ENCODE measurements around the gene SMTN. TPM values are rescaled to one million over a fixed set of nuclear protein-coding genes. Genes with fewer than 3 reads are reported as not detected.

Gene SMTN
- total and polyA plus RNA-seq, 12 donors: 4.6 to 155 (median 88.9) TPM

DNA sequence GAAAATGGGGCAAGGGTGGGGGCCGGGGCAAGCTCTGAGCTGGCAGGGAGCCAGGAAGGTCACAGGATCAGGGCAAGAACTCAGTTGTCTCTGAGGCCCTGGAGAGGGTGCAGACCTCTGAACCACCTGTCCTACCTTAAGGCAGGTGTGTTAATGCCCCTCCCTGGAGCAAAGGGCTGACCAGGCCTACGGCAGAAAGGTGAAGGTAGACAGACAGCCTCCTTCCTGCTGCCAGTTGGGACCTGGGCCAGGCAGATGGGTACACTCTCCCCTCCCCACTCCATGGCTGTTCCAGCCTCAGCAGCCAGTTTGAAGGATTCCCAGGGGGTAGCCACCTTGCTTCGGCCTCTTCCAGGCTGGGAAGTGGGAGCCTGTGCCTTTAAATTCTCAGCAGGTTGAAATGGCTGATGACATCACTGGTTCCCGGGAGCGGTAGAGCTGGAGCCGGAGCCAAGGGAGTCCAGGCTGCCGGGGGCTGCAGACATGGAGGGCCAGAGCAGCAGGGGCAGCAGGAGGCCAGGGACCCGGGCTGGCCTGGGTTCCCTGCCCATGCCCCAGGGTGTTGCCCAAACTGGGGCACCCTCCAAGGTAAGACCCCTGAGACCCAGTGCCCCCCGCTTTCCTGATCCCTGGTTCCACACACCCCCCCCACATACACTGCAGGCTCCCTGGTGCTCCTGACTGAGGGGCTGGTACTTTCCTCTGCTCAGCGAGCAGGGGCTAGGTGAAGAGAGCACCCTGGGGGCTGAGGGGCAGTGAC, 41.6 kb downstream of the SMTN start, which contains the start of gene INPP5J:
Gene INPP5J, plus strand, starts transcription at position 435 of the 760 bp plus-strand sequence. Its CDS starts 49 bp downstream, at position 484.
- intact Hi-C loops (cut with DNase I): no loop called here
- 17 to 27% (median 21%) methylated on average over 1 to 10 of the region's 10 CpGs for WGBS, 4 donors

DNA sequence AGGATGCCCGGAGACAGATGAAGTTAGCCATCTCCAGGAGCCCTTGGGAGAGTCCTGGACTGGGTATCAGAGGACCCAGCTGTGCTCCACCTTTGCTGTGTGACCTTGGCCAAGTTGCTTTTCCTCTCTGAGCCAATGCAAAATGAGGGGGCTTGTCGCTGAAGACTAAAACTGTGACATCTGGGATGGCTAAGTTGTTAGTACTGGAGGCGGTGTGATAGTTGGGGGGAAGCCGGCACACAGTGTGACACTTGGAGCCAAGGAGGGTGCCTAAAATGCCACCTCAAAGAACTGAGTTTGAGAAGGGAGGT, 42.1 kb downstream of the SMTN start:
- no peaks in the 10 kb centered on the region for H3K36me3 ChIP-seq (replicated peaks in 1 of 2)
- no peak overlapping the region for H3K27ac ChIP-seq
- DNase-seq: no peak
- H3K4me3 ChIP-seq: peak overlapping the region in 1 of 4 donors; percentile 35
- WGBS, 4 donors: 70 to 84% (median 80%) methylated on average over 4 of the region's 4 CpGs; no CpG with 5 or more reads in 1 of the 4 donors
- H3K4me1 ChIP-seq (replicated peaks in 1 of 2): peaks cover 12 to 19% of the 10 kb centered on the region in 2 donors
- H3K27me3 ChIP-seq: no peaks in the 10 kb centered on the region
- intact Hi-C loops (cut with DNase I): no loop called here
- no peaks in the 10 kb centered on the region for H3K9me3 ChIP-seq (replicated peaks in 1 of 3)
- TF ChIP-seq, protein P1, sequence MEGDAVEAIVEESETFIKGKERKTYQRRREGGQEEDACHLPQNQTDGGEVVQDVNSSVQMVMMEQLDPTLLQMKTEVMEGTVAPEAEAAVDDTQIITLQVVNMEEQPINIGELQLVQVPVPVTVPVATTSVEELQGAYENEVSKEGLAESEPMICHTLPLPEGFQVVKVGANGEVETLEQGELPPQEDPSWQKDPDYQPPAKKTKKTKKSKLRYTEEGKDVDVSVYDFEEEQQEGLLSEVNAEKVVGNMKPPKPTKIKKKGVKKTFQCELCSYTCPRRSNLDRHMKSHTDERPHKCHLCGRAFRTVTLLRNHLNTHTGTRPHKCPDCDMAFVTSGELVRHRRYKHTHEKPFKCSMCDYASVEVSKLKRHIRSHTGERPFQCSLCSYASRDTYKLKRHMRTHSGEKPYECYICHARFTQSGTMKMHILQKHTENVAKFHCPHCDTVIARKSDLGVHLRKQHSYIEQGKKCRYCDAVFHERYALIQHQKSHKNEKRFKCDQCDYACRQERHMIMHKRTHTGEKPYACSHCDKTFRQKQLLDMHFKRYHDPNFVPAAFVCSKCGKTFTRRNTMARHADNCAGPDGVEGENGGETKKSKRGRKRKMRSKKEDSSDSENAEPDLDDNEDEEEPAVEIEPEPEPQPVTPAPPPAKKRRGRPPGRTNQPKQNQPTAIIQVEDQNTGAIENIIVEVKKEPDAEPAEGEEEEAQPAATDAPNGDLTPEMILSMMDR (IDR thresholded peaks at IDR 0.05): no peak
- no peak for TF ChIP-seq POLR2A (IDR thresholded peaks at IDR 0.05)

More for the DNA sequence above, 41.6 kb downstream of the SMTN start, which contains the start of gene INPP5J:
- no peaks in the 10 kb centered on the region for H3K9me3 ChIP-seq (replicated peaks in 1 of 3)
- peak within 1 kb of the TSS in 2 of 4 donors; percentile 8 to 35 for H3K4me3 ChIP-seq
- H3K27ac ChIP-seq: peak within 1 kb of the TSS in 1 of 5 donors; percentile 5
- no peaks in the 10 kb centered on the region for H3K27me3 ChIP-seq
- peak; percentile 56 to 82 (median 73) for DNase-seq
- H3K36me3 ChIP-seq (replicated peaks in 1 of 2): no peaks in the 10 kb centered on the region
- peaks cover 12 to 19% of the 10 kb centered on the region in 2 donors for H3K4me1 ChIP-seq (replicated peaks in 1 of 2)
- no peak for TF ChIP-seq POLR2A (IDR thresholded peaks at IDR 0.05)
- TF ChIP-seq, protein P1 (IDR thresholded peaks at IDR 0.05): no peak

DNA sequence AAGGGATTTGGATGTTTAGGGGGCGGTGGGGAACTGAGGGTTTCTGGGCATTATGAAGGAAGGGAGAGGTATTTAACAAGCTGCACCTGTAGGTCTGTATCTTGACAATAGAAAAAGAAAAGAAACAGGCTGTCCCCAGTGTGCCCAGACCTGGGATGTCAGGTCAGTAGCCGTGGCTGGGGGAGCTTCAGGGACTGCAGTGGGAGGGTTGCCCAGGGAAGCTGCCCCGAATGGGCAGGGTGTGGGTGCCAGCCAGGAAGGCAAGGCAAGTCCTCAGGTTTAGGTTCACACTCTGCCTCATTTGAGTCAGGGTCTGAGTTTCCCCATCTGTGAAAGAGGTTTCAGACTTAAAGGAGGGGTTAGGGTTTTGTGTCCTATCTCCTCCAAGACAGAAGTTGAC, 43.2 kb downstream of the SMTN start:
- 77 to 88% (median 82%) methylated on average over 3 of the region's 3 CpGs for WGBS, 4 donors
- intact Hi-C loops (cut with DNase I): no loop called here

DNA sequence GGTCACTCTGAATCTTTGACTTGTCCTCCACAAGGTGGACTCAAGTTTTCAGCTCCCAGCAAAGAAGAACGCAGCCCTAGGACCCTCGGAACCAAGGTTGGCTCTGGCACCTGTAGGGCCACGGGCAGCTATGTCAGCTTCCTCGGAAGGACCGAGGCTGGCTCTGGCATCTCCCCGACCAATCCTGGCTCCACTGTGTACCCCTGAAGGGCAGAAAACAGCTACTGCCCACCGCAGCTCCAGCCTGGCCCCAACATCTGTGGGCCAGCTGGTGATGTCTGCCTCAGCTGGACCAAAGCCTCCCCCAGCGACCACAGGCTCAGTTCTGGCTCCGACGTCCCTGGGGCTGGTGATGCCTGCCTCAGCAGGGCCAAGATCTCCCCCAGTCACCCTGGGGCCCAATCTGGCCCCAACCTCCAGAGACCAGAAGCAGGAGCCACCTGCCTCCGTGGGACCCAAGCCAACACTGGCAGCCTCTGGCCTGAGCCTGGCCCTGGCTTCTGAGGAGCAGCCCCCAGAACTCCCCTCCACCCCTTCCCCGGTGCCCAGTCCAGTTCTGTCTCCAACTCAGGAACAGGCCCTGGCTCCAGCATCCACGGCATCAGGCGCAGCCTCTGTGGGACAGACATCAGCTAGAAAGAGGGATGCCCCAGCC, 43.8 kb downstream of the SMTN start:
- DNase-seq: no peak
- Histone ChIP-seq H3K4me3 (no peak overlapping the region), H3K36me3 (replicated peaks in 1 of 2) (no peaks in the 10 kb centered on the region), H3K9me3 (replicated peaks in 1 of 3) (no peaks in the 10 kb centered on the region), H3K27ac (no peak overlapping the region), H3K27me3 (no peaks in the 10 kb centered on the region), H3K4me1 (replicated peaks in 1 of 2) (peaks cover 12 to 15% of the 10 kb centered on the region in 2 donors)
- intact Hi-C loops (cut with DNase I): no loop called here
- TF ChIP-seq, protein P1 (IDR thresholded peaks at IDR 0.05): no peak
- no peak for TF ChIP-seq POLR2A (IDR thresholded peaks at IDR 0.05)
- 85 to 95% (median 90%) methylated on average over 5 to 14 of the region's 14 CpGs for WGBS, 4 donors

More for the DNA sequence above, 43.2 kb downstream of the SMTN start:
- H3K4me3 ChIP-seq: no peak overlapping the region
- no peak for DNase-seq
- H3K36me3 ChIP-seq (replicated peaks in 1 of 2): no peaks in the 10 kb centered on the region
- peaks cover 12 to 15% of the 10 kb centered on the region in 2 donors for H3K4me1 ChIP-seq (replicated peaks in 1 of 2)
- no peaks in the 10 kb centered on the region for H3K9me3 ChIP-seq (replicated peaks in 1 of 3)
- no peak for TF ChIP-seq POLR2A (IDR thresholded peaks at IDR 0.05)
- TF ChIP-seq, protein P1 (IDR thresholded peaks at IDR 0.05): no peak
- no peaks in the 10 kb centered on the region for H3K27me3 ChIP-seq
- no peak overlapping the region for H3K27ac ChIP-seq
